ENCODE data around the gene PODNL1.

The PODNL1 gene

DNA sequence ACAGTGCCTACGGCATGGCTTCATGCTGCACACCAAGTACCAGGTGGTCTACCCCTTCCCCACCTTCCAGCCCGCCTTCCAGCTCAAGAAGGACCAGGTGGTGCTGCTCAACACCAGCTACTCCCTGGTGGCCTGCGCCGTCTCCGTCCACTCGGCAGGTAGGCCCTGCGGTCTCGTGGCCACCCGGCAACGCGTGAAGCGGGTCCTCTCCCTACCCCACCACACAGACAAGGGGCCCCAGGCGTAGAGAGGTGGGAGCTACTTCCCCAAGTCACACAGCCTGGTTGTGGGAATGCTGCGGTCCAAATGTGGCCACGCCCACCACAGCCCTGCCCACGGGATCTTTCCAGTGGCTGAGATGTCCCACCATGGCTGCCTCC, 18.1 kb upstream of the PODNL1 start:
- no peak for DNase-seq (ENCODE audit: low read depth)

DNA sequence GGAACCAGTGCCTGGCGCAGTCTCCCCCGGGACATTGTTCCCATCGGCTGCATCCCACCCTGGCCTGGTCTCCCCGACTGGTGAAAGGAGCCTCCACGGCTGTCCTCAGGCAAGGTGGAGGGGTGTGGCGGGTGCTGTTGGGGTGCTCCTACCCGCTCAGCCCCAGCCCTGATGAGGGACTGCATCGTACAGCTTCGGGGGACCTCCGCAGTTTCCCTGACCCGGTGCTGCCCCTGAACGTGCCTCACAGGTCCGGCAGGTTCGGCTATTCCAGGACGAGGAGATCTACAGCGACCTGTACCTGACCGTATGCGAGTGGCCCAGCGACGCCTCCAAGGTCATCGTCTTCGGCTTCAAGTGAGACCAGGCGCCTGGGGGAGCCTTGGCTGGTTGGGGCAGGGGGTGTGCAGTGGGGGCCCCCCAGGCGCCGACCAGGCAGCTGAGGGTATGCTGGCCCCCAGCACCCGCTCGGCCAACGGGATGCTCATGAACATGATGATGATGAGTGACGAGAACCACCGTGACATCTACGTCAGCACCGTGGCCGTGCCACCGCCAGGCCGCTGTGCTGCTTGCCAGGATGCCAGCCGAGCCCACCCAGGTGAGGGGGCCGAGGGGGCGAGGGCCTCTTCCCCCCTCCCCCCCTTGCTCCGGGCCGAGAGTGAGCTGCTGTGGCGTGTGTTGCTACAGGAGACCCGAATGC, 17.6 kb upstream of the PODNL1 start:
- no peak for DNase-seq (ENCODE audit: low read depth)

DNA sequence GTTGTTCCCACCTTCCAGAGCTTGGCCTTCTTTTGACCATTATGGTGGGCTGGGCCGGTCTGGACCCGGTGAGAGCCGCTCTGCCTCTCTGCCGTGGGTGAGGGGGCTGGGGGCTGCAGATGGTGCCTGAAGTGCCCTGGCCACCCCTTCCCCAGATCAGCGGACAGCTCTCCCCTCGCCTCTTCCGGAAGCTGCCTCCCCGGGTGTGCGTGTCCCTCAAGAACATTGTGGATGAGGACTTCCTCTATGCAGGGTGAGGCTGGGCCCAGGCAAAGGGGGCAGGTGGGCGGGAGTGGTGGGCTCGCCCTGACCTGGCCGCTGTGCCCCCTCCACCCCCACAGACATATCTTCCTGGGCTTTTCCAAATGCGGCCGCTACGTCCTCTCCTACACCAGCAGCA, 16.0 kb upstream of the PODNL1 start:
- DNase-seq (ENCODE audit: low read depth), result no peak

DNA sequence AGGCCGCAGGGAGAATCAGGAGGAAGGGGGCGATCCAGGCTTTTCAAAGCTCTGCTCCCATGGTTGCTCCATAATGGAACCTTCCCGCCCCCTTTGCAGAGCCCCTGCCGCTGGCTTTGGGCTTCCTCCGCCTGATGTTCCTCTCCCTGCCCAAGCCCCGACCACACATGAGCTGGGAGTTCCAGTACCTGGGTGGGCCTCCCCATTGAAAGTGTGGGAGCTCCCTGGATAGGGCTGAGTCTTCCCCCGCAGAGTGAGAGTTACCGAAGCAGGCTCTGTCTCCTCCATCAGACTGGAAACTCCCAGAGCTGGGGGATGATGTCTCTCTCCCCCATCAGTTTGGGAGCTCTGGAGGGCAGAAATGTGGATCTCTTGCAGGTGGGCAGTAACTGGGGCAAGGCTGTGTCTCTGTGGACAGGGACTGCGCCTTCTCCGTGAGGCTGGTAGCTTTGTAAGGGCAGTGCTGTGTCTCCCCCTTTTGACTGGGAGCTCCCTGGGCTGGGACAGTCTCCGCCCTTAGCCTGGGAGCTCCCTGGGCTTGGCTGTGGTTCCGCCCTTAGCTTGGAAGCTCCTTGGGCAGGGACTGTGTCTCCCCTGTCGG, 14.8 kb upstream of the PODNL1 start:
- DNase-seq (ENCODE audit: low read depth), result no peak

DNA sequence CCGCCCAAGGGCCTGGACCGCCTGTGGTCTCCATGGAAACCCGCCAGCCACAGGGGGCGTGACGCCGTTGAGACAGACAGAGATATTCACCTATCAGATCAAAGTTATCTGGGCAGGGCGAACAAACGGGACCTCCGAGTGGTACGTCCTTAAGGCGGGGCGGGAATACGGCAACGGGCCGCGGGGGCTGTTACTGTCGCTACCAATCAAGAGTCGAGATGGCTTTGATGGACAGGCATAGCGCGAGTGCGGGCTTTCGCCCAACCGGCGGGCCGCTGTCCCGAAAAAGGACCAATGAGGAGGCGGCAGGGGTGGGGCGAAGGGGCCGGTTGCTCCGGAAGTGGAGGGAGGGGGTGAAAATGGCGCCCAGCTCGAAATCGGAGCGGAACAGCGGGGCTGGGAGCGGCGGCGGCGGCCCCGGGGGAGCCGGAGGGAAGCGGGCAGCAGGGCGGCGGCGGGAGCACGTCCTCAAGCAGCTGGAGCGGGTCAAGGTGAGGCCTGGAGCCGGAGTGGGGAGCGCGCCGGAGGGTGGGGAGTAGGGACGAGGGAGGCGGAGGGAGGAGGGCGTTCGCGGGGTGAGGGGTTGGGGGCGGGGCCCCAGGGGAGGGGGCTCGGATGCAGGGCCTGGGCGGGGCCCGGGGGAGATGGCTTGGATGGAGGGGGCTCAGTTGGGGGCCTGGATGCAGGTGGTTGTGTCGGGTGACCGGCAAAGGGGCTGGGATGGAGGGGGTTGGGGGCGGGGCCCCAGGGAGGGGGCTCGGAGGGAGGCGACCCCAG, 14.1 kb upstream of the PODNL1 start, which contains the start of gene DCAF15:
Gene DCAF15, plus strand, starts transcription at position 356 of the 777 bp plus-strand sequence. Its CDS starts 4 bp downstream, at position 360.
- DNase-seq (ENCODE audit: low read depth), result peak; percentile 98

DNA sequence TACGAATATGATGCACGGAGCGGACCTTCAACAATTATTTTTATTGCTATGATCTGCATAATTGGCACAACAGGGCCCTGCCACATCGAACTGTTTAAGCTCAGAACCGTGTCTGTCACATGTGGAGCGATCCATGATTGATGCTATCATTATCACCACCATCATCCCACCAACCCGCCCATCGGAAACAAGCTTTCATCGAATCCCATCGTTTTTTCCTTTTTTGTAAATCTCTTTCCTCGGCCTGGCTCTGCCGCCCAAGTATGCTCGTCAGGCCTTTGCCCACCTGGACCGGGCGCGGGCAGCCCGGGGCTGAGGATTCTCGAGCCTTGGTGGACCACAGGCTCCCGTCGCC, 13.6 kb upstream of the PODNL1 start:
- DNase-seq (ENCODE audit: low read depth), result no peak

DNA sequence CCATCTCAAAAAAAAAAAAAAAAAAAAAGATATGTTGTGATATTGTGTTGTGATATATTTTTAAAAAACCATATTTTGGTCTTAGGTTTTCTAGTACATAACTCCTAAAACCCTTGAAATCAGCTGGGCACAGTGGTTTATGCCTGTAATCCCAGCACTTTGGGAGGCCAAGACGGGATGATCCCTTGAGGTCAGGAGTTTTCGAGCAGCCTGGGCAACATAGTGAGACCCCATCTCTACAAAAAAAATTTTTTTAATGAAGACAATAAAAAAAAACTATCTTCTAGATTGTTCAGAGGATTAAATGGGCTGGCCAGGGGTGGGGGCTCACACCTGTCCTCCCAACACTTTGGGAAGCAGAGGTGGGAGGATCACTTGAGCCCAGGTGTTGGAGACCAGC, 12.8 kb upstream of the PODNL1 start:
- no peak for DNase-seq (ENCODE audit: low read depth)

DNA sequence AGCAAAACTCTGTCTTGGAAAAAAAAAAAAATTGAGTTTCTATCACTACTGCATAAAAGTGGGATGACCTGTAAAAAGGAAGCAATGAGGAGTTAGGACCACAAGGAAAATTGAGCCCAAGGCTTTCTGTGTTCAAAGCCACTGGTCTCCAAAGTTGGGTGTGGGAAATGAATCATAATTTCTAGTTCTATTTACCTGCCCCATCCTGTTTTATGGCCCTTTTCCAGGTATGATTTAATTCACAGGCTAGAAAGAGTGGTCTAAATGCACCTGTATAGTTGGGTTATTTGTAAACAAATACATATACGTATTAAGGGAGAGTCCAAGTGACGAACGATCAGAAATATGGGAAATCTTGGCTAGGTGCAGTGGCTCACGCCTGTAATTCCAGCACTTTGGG, 8.2 kb upstream of the PODNL1 start:
- no peak for DNase-seq (ENCODE audit: low read depth)

DNA sequence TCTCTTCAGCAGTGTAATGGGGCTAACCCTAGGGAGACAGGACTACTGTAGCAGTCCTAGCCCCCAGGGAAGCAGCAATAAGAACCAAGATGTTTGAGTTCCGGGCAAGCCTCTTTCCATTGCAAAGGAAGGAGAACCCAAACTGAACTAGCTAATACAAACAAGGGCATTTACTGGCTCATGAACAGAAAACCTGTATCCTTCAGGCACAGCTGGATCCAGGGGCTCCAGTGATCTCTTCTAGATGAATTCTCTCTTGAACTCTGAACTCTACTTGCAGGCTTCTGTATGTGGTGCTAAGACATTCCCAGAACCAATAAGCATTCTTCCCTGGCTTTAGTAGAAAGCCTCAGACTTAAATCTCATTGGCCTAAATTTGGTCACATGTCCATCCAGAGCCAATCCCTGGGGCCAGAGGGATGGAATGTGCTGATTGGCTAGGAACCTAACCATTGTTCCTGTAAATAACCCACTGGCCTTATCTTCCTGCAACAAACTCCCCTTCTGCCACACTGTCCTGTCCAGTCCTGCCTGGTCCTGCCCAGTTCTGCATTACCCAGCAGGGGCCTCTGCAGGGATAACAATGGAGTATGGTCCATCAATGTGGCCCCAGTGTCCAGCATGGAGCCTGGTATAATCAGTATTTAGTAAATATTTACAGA, 3.9 kb upstream of the PODNL1 start:
- no peak for DNase-seq (ENCODE audit: low read depth)

DNA sequence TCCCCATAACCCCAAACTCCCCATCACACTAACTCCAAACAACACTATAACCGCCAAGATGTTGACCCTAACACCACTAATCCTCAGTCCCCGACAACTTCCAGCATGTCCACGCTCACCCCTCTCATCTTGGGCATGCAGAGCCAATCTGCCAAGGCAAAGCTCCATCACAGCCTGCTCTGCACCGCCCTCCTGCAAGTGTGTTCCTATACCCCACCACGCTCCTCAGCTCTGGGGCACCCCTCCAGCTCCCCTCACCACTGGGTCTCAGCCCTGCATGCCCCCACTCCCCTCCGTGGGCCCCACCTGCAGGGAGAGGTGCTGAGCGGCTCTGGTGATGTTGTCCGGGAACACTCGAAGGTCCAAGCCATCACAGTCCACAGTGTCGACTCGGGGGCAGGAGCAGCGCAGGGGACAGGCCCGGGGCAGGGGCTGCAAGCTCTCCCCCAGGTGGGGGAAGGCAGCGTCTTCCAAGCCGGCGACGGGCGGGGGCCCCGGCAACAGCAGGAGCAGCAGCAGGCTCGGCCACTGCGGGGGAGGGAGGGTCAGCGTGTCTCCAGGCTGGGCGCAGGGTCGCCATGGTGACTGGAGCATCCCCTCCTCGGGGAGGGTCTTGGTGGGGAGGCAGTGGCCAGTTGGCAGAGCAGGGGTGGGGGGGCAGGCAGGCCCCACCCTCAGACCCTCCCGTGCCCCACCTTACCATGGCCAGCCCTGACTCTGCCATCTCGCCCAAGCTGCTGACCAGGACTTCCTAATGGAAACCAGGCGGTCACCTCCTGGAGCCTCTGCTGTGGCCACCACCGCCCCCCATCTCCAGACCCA, 527 bp downstream of the PODNL1 start:
- no peak for DNase-seq (ENCODE audit: low read depth)

DNA sequence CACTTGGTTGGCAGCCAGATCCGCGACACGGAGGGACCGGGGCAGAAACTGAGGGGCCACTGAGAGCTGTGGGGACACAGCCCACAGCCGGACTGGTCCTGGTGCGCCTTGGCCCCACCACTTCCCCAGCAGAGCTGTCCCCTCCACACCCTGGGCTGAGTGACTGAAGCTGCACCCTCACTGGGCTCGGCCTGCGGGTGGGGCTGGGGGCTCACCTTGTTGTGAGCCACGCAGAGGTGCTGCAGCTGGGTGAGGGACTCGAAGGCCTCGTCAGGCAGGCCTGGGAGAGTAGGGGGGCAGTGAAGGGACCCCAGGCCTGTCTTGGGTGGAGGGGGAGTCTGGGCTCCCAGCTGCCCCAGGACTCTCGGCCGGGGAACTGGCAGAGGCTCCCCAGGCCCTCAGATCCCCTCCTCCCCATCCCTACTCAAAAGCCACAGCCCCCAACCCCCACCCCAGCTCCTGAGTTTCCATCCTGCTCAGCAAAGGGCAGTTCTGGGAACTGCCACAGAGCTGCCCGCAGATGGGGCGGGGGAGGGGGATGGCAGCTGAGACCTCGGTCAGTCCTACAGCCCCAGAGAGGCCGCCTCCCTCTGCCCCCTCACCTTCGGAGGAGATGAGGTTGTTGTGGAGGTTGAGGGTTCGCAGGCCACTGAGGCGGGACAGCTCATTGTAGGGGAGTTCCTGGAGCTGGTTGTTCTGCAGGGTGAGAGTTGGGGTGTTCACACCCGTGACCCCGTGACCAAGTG, 2.3 kb downstream of the PODNL1 start:
- no peak for DNase-seq (ENCODE audit: low read depth)

DNA sequence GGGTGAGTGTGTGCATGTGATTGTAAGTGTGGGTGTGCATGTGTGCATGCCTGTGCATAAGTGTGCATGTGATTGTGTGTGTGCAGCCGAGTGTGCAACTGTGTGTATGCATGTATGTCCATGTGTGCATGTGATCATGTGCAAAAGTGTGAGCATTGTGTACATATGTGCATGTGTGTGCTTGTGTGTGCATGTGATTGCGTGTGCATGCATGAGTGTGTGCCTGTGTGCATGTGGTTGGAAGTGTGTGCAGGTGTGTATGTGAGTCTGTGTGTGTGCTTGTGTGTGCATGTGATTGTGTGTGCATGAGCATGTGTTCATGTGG, 3.5 kb downstream of the PODNL1 start:
- no peak for DNase-seq (ENCODE audit: low read depth)

DNA sequence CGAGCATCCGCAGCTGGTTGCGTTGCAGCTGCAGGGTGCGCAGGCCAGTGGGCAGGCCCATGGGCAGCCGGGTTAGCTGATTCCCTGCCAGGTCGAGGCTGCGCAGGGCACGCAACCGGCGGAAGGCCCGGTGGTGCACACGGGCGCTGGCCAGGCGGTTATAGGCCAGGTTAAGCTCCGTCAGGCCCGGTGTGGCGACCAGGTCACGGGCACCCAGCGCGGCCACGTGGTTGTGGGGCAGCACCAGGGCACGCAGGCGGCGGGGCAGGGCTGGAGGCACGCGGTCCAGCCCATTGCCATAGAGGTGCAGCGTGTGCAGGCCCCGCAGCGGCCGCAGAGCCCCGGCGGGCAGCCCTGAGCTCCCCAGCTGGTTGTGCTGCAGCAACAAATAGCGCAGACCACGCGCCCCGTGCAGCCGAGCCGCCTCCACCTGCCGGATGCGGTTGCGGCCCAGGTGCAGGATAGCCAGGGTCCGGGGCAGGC, 5.3 kb downstream of the PODNL1 start:
- no peak for DNase-seq (ENCODE audit: low read depth)

DNA sequence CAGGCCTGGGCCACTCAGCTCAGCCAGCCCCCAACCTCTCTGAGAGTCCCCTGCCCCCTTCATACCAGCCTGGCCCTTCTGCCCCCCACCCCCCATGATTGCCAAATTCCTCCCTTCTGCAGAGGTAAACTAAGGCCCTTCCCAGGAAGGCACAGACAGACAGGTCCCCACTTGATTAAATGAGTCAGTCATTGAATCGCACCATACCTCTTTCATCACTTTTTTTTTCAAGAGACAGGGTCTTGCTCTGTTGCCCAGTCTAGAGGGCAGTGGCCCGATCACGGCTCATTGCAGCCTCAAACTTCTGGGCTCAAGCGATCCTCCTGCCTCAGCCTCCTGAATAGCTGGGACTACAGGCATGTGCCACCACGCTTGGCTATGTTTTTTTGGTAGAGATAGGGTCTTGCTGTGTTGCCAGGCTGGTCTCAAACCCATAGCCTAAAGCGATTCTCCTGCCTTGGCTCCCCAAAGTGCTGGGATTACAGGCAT, 6.0 kb downstream of the PODNL1 start:
- DNase-seq (ENCODE audit: low read depth), result no peak

DNA sequence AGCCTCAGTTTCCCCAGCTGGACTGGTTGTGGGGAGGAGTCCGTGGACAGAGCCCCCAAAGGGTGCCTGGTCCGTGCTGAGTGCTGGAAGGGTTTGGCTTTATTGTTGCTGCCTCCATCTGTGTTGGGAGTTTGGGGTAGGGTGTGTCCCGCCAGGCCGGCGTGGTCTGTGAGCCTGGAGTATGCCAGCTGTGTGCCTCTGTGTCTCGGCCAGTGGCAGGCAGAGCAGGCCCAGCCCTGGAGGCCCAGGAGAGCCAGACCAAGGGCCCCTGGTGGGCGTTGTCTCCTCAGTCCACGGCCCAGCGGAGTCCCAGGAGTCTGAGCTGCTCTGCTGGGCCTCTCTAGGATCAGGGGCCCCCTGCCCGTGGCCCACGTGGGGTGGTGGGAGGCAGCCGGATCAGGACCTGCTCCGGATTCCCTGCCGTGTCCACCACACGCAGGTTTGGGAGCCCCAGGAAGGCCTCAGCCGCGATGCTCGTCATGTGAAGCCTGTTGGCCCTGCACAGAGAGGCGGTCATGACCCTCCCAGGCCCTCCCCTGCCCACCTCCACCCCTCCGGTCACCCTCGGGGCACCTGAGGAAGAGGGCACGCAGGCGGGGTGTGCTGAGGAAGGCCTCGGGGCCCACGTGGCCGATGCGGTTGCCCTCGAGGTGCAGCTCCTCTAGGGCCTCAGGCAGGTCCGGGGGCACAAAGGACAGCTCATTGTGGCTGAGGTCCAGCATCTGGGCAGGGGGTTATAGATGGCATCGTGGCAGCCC, 6.6 kb downstream of the PODNL1 start:
- DNase-seq (ENCODE audit: low read depth), result no peak

DNA sequence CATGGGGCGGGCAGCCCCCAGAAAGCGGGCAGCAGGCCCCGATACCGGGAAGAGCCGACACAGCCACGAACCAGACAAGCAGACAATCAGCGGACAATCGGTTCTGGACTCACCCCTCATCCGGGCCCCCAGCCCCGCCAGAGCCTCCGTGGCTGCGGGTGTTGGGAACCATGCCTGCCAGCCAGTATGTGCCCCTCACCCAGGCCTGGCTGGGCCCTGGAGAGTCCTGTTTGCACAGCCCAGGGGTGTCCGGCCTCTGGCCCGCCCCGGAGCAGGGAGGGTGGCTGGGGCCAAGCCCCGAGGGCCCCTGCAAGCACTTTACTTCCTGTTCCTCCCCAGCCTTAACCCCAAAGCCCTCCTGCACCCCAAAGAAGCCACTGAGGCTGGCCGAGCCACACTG, 7.8 kb downstream of the PODNL1 start:
- DNase-seq (ENCODE audit: low read depth), result no peak

DNA sequence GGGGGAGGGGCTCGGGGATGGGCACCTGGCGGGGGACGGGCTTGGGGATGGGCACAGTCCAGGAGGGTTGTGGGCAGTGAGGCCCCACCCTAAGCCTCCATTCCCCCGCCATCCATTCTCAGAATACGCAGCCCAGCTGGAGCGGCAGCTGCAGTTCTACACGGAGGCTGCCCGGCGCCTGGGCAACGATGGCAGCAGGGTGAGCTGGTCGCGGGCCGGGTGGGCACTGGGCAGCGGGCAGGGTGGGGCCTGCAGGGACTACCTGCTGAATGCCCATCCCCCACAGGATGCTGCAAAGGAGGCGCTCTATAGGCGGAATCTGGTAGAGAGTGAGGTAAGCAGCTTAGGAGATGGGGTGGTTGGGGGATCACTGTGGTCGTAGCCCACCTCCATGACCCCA, 8.3 kb downstream of the PODNL1 start:
- no peak for DNase-seq (ENCODE audit: low read depth)

DNA sequence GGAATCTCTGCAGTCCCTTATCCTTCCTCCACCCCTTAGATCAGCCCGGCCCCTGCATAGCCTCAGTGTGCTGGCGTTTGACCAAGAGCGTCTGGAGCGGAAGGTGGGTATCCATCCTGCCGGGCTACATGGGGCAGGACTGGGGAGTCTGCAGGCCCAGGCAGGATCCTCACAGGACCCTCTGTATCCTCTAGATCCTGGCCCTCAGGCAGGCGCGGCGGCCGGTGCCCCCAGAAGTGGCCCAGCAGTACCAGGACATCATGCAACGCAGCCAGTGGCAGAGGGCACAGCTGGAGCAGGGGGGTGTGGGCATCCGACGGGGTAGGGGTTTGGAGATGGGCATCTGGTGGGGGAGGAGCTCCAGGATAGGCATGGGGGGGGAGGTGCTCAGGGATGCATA, 8.9 kb downstream of the PODNL1 start:
- no peak for DNase-seq (ENCODE audit: low read depth)

DNA sequence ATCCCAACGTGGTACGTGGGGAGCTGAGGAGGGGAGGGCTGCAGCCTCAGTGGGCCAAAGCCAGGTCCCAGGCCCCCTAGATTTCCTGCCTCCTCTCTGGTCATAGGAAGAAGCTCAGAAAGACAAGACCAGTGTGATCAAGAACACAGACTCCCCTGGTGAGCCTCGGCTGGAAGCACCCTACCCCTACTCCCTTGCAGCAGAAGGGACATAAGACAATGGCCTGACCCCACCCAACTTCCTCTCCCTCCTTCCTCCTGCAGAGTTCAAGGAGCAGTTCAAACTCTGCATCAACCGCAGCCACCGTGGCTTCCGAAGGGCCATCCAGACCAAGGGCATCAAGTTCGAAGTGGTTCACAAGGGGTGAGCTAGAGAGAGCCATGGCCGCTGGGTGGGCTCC, 11.5 kb downstream of the PODNL1 start:
- DNase-seq (ENCODE audit: low read depth), result no peak

DNA sequence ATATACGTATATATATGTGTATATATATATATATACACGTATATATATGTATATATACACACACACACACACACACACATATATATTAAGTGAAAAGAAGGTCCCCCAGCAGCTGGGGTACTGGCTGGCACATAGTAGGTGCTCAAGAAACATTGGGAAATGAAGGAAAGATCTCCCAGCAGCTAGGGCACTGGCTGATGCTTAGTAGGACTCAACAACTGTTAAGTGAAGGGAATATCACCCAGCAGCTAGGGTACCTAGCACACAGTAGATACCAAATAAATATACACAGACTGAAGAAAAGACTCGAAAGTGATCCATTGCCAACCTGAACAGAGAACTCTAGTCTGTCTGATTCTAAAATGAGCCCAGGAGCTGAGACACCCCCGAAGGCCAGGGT, 12.2 kb downstream of the PODNL1 start:
- no peak for DNase-seq (ENCODE audit: low read depth)
